Left lung (tissue), 10 donors: ENCODE results near the gene GRIA3. TPM values are rescaled to one million over a fixed set of nuclear protein-coding genes. Genes with fewer than 3 reads are reported as not detected.
"Not testable (repeated sequence)": the region's sequence is repeated elsewhere in the genome, so short reads cannot be mapped to it uniquely, and the experiment has no call there.

Experiments
- ATAC-seq: fragments of 200-7000 bp; cut with Tn5 transposase; one replicate; pipeline ENCODE4 v1.9.1; 2020; ENCODE audit warnings: moderate library complexity
- DNase-seq, 4 donors: peaks; one replicate each; pipeline ENCODE4 v3.0.0-alpha.2; 2013 to 2020
- H3K27ac ChIP-seq, 2 donors: fragments of 200-600 bp; sonication (generic) in 1 of 2; one replicate each; pipeline versions ENCODE4 v1.5.0 to v1.8.0; 2020 to 2021
- H3K27me3 ChIP-seq, 2 donors: fragments of 200-600 bp; sonication (generic) in 1 of 2; one replicate each; pipeline versions ENCODE4 v1.5.0 to v1.8.0; 2020 to 2021
- H3K36me3 ChIP-seq, 2 donors: fragments of 200-600 bp; sonication (generic) in 1 of 2; one replicate each; pipeline versions ENCODE4 v1.5.0 to v1.8.0; 2020 to 2021
- H3K4me1 ChIP-seq, 2 donors: fragments of 200-600 bp; one replicate each; pipeline ENCODE4 v1.8.0; 2021
- H3K4me3 ChIP-seq, 2 donors: fragments of 200-600 bp; sonication (generic) in 1 of 2; one replicate each; pipeline versions ENCODE4 v1.5.0 to v1.8.0; 2020 to 2021; ENCODE audit warnings: mild to moderate bottlenecking in 1 of 2
- H3K9me3 ChIP-seq, 2 donors: fragments of 200-600 bp; sonication (generic) in 1 of 2; one replicate each; pipeline versions ENCODE4 v1.5.0 to v1.8.0; 2020 to 2021
- intact Hi-C, 2 donors: fragments of 100-400 bp; cut with DNase I; formaldehyde crosslinking; loops; one replicate each; pipeline versions ENCODE4 v1.11.2 to v1.14.2; 2022
- polyA plus RNA-seq, 6 donors: library from polyadenylated mRNA; unstranded; fragments of 120-200 nt; gene quantifications; one replicate each; pipeline ENCODE4 v1.2.1, GENCODE V29; 2013; ENCODE audit not compliant: insufficient read length in 6 of 6
- total RNA-seq, 2 donors: library from RNA; stranded (reverse); fragmentation: NEBNext Ultra II Directional; extraction: Animal tissue kit (Norgen Biotek cat#: 25700); gene quantifications; one replicate each; pipeline ENCODE4 v1.2.1, GENCODE V29; 2021
- TF ChIP-seq, protein P1 (sequence below), 2 donors: fragments of 200-600 bp; sonication (generic) in 1 of 2; IDR thresholded peaks; one replicate each; pipeline versions ENCODE4 v1.5.0 to v1.8.0; 2021; ENCODE audit warnings: antibody characterized with exemption in 2 of 2
- donor health status: DM: no; HTN: yes; CAD: no.
- donor health status: DM: no; HTN: no; CAD: no.

Gene GRIA3
- total and polyA plus RNA-seq, 8 donors, result 0.35 to 2.3 (median 0.68) TPM

DNA sequence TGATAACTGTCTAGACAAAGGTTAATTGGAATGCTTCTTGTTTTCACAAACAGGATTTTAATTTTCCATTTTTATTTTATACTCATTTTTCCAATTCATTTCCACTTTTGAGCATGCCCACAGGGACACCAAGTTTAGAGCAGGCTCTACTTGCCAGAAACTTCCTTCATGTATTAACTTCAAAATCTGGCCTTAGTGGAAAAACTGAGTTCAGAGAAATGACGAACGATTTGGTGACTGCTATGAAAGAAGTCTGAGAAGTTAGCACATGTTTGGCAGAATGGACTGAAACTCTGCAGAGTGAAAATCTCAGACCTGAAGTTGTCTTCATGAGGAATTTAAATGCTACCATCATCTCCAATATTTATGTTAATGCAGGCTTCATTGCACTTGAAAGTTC, 334.7 kb downstream of the GRIA3 start:
- TF ChIP-seq, protein P1, sequence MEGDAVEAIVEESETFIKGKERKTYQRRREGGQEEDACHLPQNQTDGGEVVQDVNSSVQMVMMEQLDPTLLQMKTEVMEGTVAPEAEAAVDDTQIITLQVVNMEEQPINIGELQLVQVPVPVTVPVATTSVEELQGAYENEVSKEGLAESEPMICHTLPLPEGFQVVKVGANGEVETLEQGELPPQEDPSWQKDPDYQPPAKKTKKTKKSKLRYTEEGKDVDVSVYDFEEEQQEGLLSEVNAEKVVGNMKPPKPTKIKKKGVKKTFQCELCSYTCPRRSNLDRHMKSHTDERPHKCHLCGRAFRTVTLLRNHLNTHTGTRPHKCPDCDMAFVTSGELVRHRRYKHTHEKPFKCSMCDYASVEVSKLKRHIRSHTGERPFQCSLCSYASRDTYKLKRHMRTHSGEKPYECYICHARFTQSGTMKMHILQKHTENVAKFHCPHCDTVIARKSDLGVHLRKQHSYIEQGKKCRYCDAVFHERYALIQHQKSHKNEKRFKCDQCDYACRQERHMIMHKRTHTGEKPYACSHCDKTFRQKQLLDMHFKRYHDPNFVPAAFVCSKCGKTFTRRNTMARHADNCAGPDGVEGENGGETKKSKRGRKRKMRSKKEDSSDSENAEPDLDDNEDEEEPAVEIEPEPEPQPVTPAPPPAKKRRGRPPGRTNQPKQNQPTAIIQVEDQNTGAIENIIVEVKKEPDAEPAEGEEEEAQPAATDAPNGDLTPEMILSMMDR (IDR thresholded peaks at IDR 0.05), result no peak

GRCh38 chrX:123525123-123525725, 341.1 kb downstream of the GRIA3 start:
- Histone ChIP-seq H3K4me3 (no peak overlapping the region), H3K27ac (no peak overlapping the region), H3K9me3 (no peaks in the 10 kb centered on the region), H3K27me3 (no peaks in the 10 kb centered on the region), H3K4me1 (no peaks in the 10 kb centered on the region), H3K36me3 (no peaks in the 10 kb centered on the region)
- ATAC-seq, result no peak
- DNase-seq, result no peak
- TF ChIP-seq, protein P1 (IDR thresholded peaks at IDR 0.05), result no peak
- intact Hi-C loops, result no loop called here

More for the DNA sequence above, 334.7 kb downstream of the GRIA3 start:
- Histone ChIP-seq H3K4me1 (no peaks in the 10 kb centered on the region), H3K27me3 (no peaks in the 10 kb centered on the region), H3K9me3 (no peaks in the 10 kb centered on the region), H3K4me3 (no peak overlapping the region), H3K27ac (no peak overlapping the region), H3K36me3 (no peaks in the 10 kb centered on the region)
- ATAC-seq (no peak), DNase-seq (no peak)
- intact Hi-C loops, result no loop called here

GRCh38 chrX:123530726-123531125, 346.6 kb downstream of the GRIA3 start:
- ATAC-seq, H3K36me3 ChIP-seq, DNase-seq, intact Hi-C loops, H3K27me3 ChIP-seq, H3K9me3 ChIP-seq, H3K4me3 ChIP-seq, H3K4me1 ChIP-seq, H3K27ac ChIP-seq: not testable (repeated sequence)
